GM13977 (cell line): ENCODE results near the gene FOXJ3.

Source experiments
- DNase-seq: peaks from one replicate; pipeline ENCODE4 v3.0.0; 2012; ENCODE audit warnings: low spot score
- in situ Hi-C: fragments of 300-500 bp; cut with MboI; formaldehyde crosslinking; loops from one replicate; pipeline ENCODE4 v1.12.0; 2022; ENCODE audit warnings: low sequenced_read_pairs, low pct_unique_long_range_greater_than_20kb, mixed read lengths, inconsistent platforms; ENCODE audit not compliant: unreplicated experiment
- TF ChIP-seq, protein P1 (sequence below): IDR thresholded peaks from 2 replicates; pipeline ENCODE4 v1.5.1; 2012; ENCODE audit warnings: mild to moderate bottlenecking, control low read depth; ENCODE audit not compliant: insufficient read depth; ENCODE audit errors: extremely low read depth, missing control alignments

FOXJ3 gene

DNA sequence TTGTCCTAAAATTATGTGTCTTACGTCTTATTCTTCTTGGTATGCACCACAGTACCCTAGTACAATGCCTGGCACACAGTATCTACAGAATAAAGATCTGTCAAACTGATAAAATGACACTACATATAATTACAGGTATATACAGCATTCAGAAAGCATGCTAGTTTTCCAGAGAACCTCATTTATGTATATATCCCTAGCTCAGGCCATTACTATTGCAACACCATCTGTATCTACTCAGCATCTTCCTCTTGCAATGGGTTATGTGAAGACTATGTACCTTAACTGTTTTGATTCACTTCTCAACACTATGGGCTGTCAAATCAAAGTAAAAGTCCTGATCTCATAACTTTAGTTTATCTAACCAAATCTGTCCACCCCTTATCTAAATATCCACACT, 112.0 kb downstream of the FOXJ3 start:
- in situ Hi-C loops = no loop called here
- no peak for DNase-seq
- TF ChIP-seq, protein P1, sequence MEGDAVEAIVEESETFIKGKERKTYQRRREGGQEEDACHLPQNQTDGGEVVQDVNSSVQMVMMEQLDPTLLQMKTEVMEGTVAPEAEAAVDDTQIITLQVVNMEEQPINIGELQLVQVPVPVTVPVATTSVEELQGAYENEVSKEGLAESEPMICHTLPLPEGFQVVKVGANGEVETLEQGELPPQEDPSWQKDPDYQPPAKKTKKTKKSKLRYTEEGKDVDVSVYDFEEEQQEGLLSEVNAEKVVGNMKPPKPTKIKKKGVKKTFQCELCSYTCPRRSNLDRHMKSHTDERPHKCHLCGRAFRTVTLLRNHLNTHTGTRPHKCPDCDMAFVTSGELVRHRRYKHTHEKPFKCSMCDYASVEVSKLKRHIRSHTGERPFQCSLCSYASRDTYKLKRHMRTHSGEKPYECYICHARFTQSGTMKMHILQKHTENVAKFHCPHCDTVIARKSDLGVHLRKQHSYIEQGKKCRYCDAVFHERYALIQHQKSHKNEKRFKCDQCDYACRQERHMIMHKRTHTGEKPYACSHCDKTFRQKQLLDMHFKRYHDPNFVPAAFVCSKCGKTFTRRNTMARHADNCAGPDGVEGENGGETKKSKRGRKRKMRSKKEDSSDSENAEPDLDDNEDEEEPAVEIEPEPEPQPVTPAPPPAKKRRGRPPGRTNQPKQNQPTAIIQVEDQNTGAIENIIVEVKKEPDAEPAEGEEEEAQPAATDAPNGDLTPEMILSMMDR = no peak

DNA sequence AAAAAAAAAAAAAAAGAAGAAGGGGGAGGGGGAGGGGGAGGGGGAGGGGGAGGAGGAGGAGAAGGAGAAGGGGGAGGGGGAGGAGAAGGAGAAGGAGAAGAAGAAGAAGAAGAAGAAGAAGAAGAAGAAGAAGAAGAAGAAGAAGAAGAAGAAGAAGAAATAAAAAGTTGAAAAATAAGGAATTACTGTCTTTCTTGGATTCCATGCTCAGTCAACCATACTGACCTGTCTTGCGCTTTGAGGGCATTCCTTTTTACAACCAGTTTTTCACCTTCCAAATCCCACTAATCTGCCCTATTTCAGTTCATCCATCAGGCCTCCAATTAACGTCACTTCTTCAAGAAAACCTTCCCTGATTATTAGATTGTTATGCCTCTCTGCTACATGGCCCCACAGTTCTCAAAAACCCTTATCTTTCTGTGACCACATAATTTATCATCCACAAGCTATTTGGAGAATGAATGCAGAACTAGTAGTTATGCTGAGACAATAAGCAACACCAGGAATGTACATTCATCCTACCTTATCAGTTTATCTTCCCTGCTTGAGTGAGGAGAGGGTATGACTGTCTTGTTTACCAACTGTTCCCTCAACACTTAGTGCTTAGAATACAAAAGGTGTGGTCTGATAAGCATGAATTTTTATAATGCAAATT, 113.0 kb downstream of the FOXJ3 start:
- TF ChIP-seq, protein P1 = no peak
- in situ Hi-C loops = no loop called here
- no peak for DNase-seq

DNA sequence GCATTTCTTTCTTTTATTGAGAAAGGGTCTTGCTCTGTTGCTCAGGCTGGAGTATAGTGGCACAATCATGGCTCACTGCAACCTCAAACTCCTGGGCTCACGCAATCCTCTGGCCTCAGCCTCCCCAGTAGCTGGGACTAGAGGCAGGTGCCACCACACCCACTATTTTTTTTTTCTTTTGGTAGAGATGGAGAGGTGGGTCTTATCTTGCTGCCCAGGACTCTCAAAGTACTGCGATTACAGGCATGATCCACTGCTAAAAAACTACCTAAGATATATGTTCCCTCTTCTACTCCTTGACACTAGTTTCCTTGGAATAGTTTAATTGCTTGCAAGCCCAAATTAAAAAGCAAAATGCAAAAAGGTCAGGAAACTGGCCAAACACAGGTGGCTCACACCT, 113.6 kb downstream of the FOXJ3 start:
- no peak for DNase-seq
- TF ChIP-seq, protein P1 = no peak
- in situ Hi-C loops = no loop called here

DNA sequence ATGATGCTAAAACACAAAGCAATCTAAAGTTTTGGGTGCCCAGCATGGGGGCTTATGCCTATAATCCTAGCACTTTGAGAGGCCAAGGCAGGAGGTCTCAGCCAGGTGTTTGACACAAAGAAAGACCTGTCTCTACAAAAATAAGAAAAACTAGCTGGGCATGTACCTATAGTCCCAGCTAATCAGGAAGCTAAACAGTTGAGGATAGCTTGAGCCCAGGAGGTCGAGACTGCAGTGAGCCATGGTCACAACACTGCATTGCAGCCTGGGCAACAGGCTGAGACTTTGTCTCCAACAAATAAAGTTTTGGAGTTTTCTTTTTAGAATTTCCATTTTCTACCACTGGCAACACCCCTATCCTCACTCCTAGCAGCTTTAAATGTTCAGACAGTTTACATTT, 115.4 kb downstream of the FOXJ3 start:
- in situ Hi-C loops = no loop called here
- TF ChIP-seq, protein P1 = no peak

DNA sequence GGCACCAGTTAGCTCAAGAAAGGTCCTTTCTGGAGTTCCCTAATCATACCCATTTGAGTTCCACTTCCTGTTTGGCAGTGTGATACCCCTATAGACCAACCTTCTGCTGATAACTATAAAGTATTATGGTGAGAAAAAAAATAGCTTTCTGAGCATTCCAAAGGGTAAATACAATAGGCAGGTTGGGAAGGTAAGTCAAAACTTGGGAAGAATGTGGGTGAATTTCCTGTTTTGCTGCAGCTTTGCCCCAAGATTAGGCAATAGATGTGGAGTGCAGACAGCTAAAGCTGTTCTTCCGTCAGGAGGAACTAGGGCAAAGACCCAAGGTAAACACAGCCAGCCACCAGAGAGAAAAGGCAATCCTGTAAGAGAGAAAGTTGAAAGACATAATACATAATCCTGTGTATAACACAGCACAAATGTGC, 120.6 kb downstream of the FOXJ3 start:
- TF ChIP-seq, protein P1 = no peak
- DNase-seq = no peak
- in situ Hi-C loops = no loop called here

More for the DNA sequence above, 115.4 kb downstream of the FOXJ3 start:
- DNase-seq = no peak

DNA sequence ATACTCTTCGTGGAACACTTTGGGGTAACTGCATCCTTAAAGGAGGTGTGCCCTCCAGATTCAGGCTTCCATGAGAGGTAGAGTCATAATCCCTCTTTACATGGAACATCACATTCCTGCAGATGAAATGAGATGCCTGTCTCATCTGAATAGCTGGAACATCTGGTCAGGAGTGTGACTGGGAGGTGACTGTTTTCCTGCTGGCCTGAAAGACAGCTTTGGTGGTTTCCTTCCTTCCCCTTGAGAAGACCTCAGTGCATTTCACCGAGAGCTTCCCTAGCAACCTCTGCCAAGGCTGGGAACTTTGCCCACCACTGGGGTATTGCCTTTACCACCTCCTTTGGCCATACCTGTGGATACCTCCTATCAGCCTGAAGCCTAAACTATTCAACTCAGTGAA, 123.8 kb downstream of the FOXJ3 start:
- TF ChIP-seq, protein P1 = no peak
- DNase-seq = no peak
- in situ Hi-C loops = no loop called here
